ENCODE measurements around the gene PDSS2. TPM values are rescaled to one million over a fixed set of nuclear protein-coding genes. Genes with fewer than 3 reads are reported as not detected.
"Not testable (repeated sequence)": the region's sequence is repeated elsewhere in the genome, so short reads cannot be mapped to it uniquely, and the experiment has no call there.

PDSS2 gene
- total RNA-seq, 2 experiments from 2014 or later = 11.5 to 11.8 TPM

DNA sequence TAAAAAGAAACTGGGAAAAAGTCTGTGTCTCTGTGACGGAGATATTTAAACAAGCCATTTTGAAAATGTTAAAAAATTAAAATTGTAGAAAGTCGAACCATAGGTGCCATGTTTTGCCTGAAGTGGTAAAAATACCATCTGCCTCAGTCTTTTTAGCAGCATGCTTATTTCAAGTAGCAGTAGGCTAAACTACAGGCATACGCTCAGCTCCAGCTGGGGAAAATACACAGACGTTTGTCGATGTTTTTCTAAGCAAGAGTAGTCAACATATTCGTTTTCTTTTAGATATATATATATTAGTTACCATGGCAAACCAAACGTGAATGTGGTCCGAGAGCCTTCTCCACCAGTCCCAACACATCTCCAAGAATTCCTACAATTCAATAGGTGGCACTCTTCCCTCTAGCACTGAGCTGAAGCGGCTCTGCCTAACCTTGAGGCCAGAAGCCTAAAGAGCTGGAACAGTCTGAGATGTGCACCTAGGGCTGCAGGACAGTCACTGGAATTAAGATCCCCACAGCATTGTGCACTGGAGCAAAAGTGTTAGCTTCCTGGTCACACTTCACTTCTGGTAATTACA lies 273.9 kb downstream of the PDSS2 start:
- Mint-ChIP-seq H3K27ac (no peak overlapping the region), H3K36me3 (ENCODE audit: low read depth) (no peaks in the 10 kb centered on the region), H3K4me3 (no peak overlapping the region), H3K4me1 (no peaks in the 10 kb centered on the region), H3K27me3 (no peaks in the 10 kb centered on the region), H3K9me3 (no peaks in the 10 kb centered on the region)
- ChIA-PET CTCF (no interaction called here), POLR2A (no interaction called here)
- no peak for DNase-seq

DNA sequence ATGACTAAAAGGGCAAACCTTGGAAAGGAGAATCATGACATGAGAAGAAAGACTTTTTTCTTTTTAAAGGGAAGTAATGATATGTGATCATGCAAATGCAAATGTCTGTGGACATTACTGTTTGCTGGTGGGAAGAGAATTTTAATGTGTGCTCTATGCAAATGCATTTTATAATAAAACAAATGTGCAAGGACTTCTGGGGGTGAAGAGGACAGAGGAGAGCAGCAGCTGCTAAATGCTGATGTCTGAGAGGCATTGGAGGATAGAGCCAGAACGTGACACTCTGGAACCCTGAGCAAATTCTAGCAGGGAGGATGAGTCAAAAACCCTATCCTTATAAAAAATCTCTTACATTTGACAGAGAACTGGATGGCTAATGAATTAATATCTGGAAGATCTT lies 274.9 kb downstream of the PDSS2 start:
- ChIA-PET CTCF (no interaction called here), POLR2A (no interaction called here)
- DNase-seq = no peak
- H3K36me3 Mint-ChIP-seq (ENCODE audit: low read depth) = no peaks in the 10 kb centered on the region
- no peaks in the 10 kb centered on the region for H3K27me3 Mint-ChIP-seq
- H3K9me3 Mint-ChIP-seq = no peaks in the 10 kb centered on the region
- H3K4me3 Mint-ChIP-seq = no peak overlapping the region
- no peaks in the 10 kb centered on the region for H3K4me1 Mint-ChIP-seq
- H3K27ac Mint-ChIP-seq = no peak overlapping the region

GRCh38 chr6:107180099-107180498 lies 279.3 kb downstream of the PDSS2 start:
- CTCF ChIA-PET = interaction anchor here (1.1 kb wide), 1 partner anchor 494 kb away, joined by 3 read pairs; no protein-coding TSS in a partner anchor

GRCh38 chr6:107179004-107179403 lies 280.4 kb downstream of the PDSS2 start:
- Mint-ChIP-seq H3K36me3 (ENCODE audit: low read depth) (no peaks in the 10 kb centered on the region), H3K4me3 (no peak overlapping the region), H3K27ac (no peak overlapping the region), H3K27me3 (no peaks in the 10 kb centered on the region), H3K4me1 (no peaks in the 10 kb centered on the region), H3K9me3 (no peaks in the 10 kb centered on the region)
- no peak for DNase-seq
- CTCF ChIA-PET = interaction anchor here (0.7 to 1.1 kb wide), 3 partner anchors 139 to 496 kb away, joined by 3 read pairs; no protein-coding TSS in a partner anchor
- POLR2A ChIA-PET = no interaction called here

More at GRCh38 chr6:107180099-107180498, 279.3 kb downstream of the PDSS2 start:
- no peak overlapping the region for H3K27ac Mint-ChIP-seq
- H3K4me1 Mint-ChIP-seq = no peaks in the 10 kb centered on the region
- H3K36me3 Mint-ChIP-seq (ENCODE audit: low read depth) = no peaks in the 10 kb centered on the region
- DNase-seq = no peak
- H3K27me3 Mint-ChIP-seq = no peaks in the 10 kb centered on the region
- H3K9me3 Mint-ChIP-seq = no peaks in the 10 kb centered on the region
- POLR2A ChIA-PET = no interaction called here
- no peak overlapping the region for H3K4me3 Mint-ChIP-seq

DNA sequence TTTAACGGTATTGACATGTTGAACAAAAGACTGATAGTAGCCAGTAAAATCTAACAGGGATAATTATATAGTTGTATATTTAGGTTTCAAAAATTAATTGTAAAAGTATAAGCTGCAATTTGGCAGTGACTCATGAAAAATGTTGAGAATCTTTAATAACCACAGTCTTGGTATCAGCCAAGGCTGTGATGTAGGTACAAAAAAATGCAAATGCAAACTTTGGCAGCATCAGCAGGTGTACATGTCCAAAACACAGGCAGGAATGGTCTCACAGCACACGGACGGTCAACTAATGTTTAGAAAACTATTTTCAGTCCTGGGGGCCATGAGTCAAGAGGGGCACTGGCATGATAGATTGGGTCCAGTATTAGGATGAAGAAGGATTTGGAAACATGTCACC lies 285.6 kb downstream of the PDSS2 start:
- Mint-ChIP-seq H3K4me1 (no peaks in the 10 kb centered on the region), H3K27ac (no peak overlapping the region), H3K36me3 (ENCODE audit: low read depth) (peaks cover 3% of the 10 kb centered on the region), H3K4me3 (no peak overlapping the region), H3K27me3 (no peaks in the 10 kb centered on the region), H3K9me3 (peaks cover 2% of the 10 kb centered on the region)
- ChIA-PET POLR2A (no interaction called here), CTCF (no interaction called here)
- no peak for DNase-seq

DNA sequence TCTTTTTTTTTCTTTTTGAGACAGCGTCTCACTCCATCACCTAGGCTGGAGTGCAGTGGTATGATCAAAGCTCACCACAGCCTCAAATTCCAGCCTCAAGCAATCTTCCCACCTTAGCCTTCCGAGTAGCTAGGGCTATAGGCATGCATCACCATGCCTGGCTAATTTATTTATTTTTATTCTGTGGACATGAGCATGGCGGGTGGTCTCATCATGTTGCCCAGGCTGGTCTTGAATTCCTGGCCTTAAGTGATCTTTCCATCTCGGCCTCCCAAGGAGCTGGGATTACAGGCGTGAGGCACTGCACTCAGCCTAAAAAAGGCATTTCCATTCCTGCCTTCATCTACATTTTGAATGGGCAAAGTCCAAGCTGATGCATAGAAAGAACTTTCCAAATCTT lies 287.9 kb downstream of the PDSS2 start:
- no peaks in the 10 kb centered on the region for H3K27me3 Mint-ChIP-seq
- DNase-seq = no peak
- H3K4me3 Mint-ChIP-seq = no peak overlapping the region
- ChIA-PET POLR2A (no interaction called here), CTCF (no interaction called here)
- H3K4me1 Mint-ChIP-seq = no peaks in the 10 kb centered on the region
- H3K36me3 Mint-ChIP-seq (ENCODE audit: low read depth) = peaks cover 3% of the 10 kb centered on the region
- no peak overlapping the region for H3K27ac Mint-ChIP-seq
- H3K9me3 Mint-ChIP-seq = peaks cover 2% of the 10 kb centered on the region

- H3K9me3 Mint-ChIP-seq = not testable (repeated sequence)
Measured at GRCh38 chr6:107164299-107164698, 295.1 kb downstream of the PDSS2 start.

GRCh38 chr6:107161521-107161920 lies 297.8 kb downstream of the PDSS2 start:
- ChIA-PET POLR2A (no interaction called here), CTCF (no interaction called here)
- no peaks in the 10 kb centered on the region for H3K36me3 Mint-ChIP-seq (ENCODE audit: low read depth)
- DNase-seq = no peak
- H3K27ac Mint-ChIP-seq = no peak overlapping the region
- H3K9me3 Mint-ChIP-seq = no peaks in the 10 kb centered on the region
- H3K4me1 Mint-ChIP-seq = no peaks in the 10 kb centered on the region
- H3K27me3 Mint-ChIP-seq = no peaks in the 10 kb centered on the region
- H3K4me3 Mint-ChIP-seq = no peak overlapping the region

More at GRCh38 chr6:107164299-107164698, 295.1 kb downstream of the PDSS2 start:
- H3K4me1 Mint-ChIP-seq; H3K36me3 Mint-ChIP-seq (ENCODE audit: low read depth); H3K27me3 Mint-ChIP-seq; H3K4me3 Mint-ChIP-seq; CTCF ChIA-PET; POLR2A ChIA-PET; H3K27ac Mint-ChIP-seq; DNase-seq: not testable (repeated sequence)

- ChIA-PET POLR2A (no interaction called here), CTCF (interaction anchor here (0.6 kb wide), 1 partner anchor 277 kb away, joined by 3 read pairs; no protein-coding TSS in a partner anchor)
- Mint-ChIP-seq H3K27me3 (no peaks in the 10 kb centered on the region), H3K4me3 (no peak overlapping the region), H3K4me1 (no peaks in the 10 kb centered on the region), H3K36me3 (ENCODE audit: low read depth) (no peaks in the 10 kb centered on the region), H3K27ac (no peak overlapping the region), H3K9me3 (no peaks in the 10 kb centered on the region)
- DNase-seq = no peak
Measured at GRCh38 chr6:107156617-107157016, 302.7 kb downstream of the PDSS2 start.

DNA sequence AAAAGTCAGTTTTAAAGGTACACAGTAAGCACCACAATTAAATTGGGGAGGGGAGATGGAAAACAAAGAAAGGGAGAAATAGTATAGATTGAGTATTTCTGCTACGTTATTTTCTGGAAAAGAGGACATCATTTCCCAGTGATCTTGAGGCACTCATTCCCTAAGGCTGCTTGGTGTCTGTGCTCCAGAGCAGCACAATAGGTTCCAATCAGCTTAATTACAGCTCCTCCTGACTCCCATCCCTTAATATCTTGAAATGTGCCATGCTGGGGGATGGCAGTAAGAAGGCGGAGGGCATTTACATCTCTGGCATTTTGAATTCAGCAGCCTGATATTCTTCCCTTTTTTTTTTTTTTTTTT lies 304.6 kb downstream of the PDSS2 start:
- H3K4me3 Mint-ChIP-seq = no peak overlapping the region
- no peaks in the 10 kb centered on the region for H3K9me3 Mint-ChIP-seq
- POLR2A ChIA-PET = no interaction called here
- no peak overlapping the region for H3K27ac Mint-ChIP-seq
- no peaks in the 10 kb centered on the region for H3K4me1 Mint-ChIP-seq
- H3K36me3 Mint-ChIP-seq (ENCODE audit: low read depth) = no peaks in the 10 kb centered on the region
- CTCF ChIA-PET = no interaction called here
- no peaks in the 10 kb centered on the region for H3K27me3 Mint-ChIP-seq
- DNase-seq = no peak

GRCh38 chr6:107154131-107154800 lies 305.1 kb downstream of the PDSS2 start:
- H3K4me1 Mint-ChIP-seq = no peaks in the 10 kb centered on the region

DNA sequence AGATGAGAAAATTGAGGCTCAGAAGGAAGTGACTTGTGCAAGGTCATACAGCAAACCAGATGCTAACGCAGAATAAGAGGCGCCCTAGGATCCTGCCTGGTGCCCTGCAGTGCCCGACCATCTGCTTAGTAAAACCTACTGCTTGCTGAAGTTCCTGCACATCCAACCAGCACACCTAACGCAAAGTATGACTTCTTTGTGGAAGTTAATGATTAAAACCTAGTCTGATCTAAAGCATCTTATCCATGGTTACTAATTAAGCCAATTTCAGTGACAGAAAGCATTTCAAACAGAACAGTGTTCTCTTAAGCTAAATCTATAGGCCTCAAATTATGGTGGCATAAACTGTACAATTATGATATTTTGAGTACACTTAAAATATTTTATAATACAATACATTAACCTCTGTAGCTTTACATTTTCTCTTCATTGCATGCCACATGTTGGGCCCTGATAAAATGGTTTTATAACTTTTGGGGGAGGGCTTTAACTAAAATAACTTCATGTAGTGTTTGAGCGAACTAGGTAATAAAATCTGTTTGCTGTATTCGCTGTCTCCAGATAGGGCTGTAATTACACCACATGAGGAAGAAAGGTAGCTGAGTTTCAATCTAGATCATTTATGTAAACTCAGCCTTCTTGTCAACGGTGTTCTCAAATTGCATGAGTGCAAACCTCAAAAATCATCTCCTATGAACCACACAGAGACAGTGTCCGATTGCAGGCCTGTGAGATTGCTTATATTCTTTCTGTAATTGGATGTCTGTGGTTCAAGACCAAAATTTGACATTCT lies 306.5 kb downstream of the PDSS2 start:
- Mint-ChIP-seq H3K27me3 (no peaks in the 10 kb centered on the region), H3K9me3 (no peaks in the 10 kb centered on the region), H3K4me1 (no peaks in the 10 kb centered on the region), H3K36me3 (ENCODE audit: low read depth) (no peaks in the 10 kb centered on the region), H3K4me3 (no peak overlapping the region), H3K27ac (no peak overlapping the region)
- ChIA-PET CTCF (interaction anchor here (1.0 kb wide), 1 partner anchor 155 kb away, joined by 3 read pairs; no protein-coding TSS in a partner anchor), POLR2A (no interaction called here)
- DNase-seq = no peak

More at GRCh38 chr6:107154131-107154800, 305.1 kb downstream of the PDSS2 start:
- Mint-ChIP-seq H3K4me3 (no peak overlapping the region), H3K27me3 (no peaks in the 10 kb centered on the region), H3K36me3 (ENCODE audit: low read depth) (no peaks in the 10 kb centered on the region), H3K27ac (no peak overlapping the region), H3K9me3 (no peaks in the 10 kb centered on the region)
- POLR2A ChIA-PET = no interaction called here
- DNase-seq = no peak
- CTCF ChIA-PET = no interaction called here

DNA sequence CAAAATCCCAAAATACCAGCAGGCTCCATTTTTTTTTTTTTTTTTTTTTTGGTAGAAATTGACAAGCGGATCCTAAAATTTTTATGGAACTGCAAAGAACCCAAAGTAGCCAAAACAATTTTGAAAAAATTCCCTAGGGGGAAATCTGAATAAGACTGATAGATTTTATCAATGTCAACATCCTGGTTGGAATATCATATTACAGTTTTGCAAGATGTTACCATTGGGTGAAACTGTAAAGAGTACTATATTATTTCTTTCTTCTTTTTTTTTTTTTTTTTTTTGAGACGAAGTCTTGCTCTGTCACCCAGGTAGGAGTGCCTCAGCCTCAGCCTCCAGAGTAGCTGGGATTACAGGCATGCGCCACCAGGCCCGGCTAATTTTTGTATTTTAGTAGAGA lies 314.7 kb downstream of the PDSS2 start:
- CTCF ChIA-PET = no interaction called here
- H3K27me3 Mint-ChIP-seq = no peaks in the 10 kb centered on the region
- no peaks in the 10 kb centered on the region for H3K36me3 Mint-ChIP-seq (ENCODE audit: low read depth)
- no peak overlapping the region for H3K4me3 Mint-ChIP-seq
- no peaks in the 10 kb centered on the region for H3K4me1 Mint-ChIP-seq
- no peaks in the 10 kb centered on the region for H3K9me3 Mint-ChIP-seq
- no peak for DNase-seq
- H3K27ac Mint-ChIP-seq = no peak overlapping the region
- POLR2A ChIA-PET = no interaction called here

- Mint-ChIP-seq H3K4me3 (no peak overlapping the region), H3K4me1 (no peaks in the 10 kb centered on the region), H3K27me3 (no peaks in the 10 kb centered on the region), H3K27ac (no peak overlapping the region), H3K9me3 (no peaks in the 10 kb centered on the region), H3K36me3 (ENCODE audit: low read depth) (no peaks in the 10 kb centered on the region)
- POLR2A ChIA-PET = no interaction called here
- CTCF ChIA-PET = no interaction called here
- no peak for DNase-seq
Measured at GRCh38 chr6:107144014-107144413, 315.4 kb downstream of the PDSS2 start.

Measured in activated CD4-positive, alpha-beta memory T cell treated with anti-CD3 and anti-CD28 coated beads, Interleukin-2, amount 10 ng/mL, durations not matched to agents 7 days and 5 days (primary cell).